GM23338 (cell line): ENCODE results near the gene SLC6A5. TPM values are rescaled to one million over a fixed set of nuclear protein-coding genes. Genes with fewer than 3 reads are reported as not detected.
A peak's percentile ranks its signal among the peaks of the same experiment; 100 is the strongest.

Source experiments
- ATAC-seq: fragments of 200-7000 bp; cut with Tn5 transposase; 3 replicates; pipeline ENCODE4 v1.9.1; 2020
- DNase-seq: peaks from one replicate; pipeline ENCODE4 v3.0.0-alpha.2; 2015; ENCODE audit warnings: low spot score
- H2AFZ ChIP-seq: fragments of 200-600 bp; sonication (generic); 2 replicates; pipeline ENCODE4 v1.8.0; 2016; ENCODE audit warnings: antibody characterized with exemption, mild to moderate bottlenecking, moderate library complexity
- H3F3A ChIP-seq: fragments of 200-600 bp; sonication (generic); replicated peaks from 2 replicates; pipeline ENCODE4 v1.8.0; 2017; ENCODE audit warnings: antibody characterized with exemption, mixed run types, low read depth
- H3K27ac ChIP-seq: fragments of 200-600 bp; sonication (generic); 2 replicates; pipeline ENCODE4 v1.6.1; 2016; ENCODE audit warnings: low read depth
- H3K27me3 ChIP-seq: fragments of 200-600 bp; sonication (generic); 2 replicates; pipeline ENCODE4 v1.8.0; 2016; ENCODE audit warnings: mild to moderate bottlenecking, mixed run types, moderate library complexity; ENCODE audit not compliant: insufficient read depth
- H3K36me3 ChIP-seq: fragments of 200-600 bp; sonication (generic); 2 replicates; pipeline ENCODE4 v1.8.0; 2016; ENCODE audit warnings: mild to moderate bottlenecking; ENCODE audit not compliant: insufficient read depth
- H3K4me1 ChIP-seq: fragments of 200-600 bp; sonication (generic); 2 replicates; pipeline ENCODE4 v1.8.0; 2016; ENCODE audit warnings: mild to moderate bottlenecking, moderate library complexity; ENCODE audit not compliant: insufficient read depth
- H3K4me2 ChIP-seq: fragments of 200-600 bp; sonication (generic); 2 replicates; pipeline ENCODE4 v1.7.1; 2017; ENCODE audit warnings: mixed run types
- H3K4me3 ChIP-seq: fragments of 200-600 bp; sonication (generic); 2 replicates; pipeline ENCODE4 v1.6.1; 2016; ENCODE audit warnings: mixed run types
- H3K79me2 ChIP-seq: fragments of 200-600 bp; sonication (generic); replicated peaks from 2 replicates; pipeline ENCODE4 v1.8.0; 2017; ENCODE audit warnings: mild to moderate bottlenecking; ENCODE audit not compliant: insufficient read depth
- H3K9me2 ChIP-seq: fragments of 200-600 bp; sonication (generic); 2 replicates; pipeline ENCODE4 v1.8.0; 2017; ENCODE audit not compliant: insufficient read depth
- H4K20me1 ChIP-seq: fragments of 200-600 bp; sonication (generic); replicated peaks from 2 replicates; pipeline ENCODE4 v1.8.0; 2017; ENCODE audit warnings: mild to moderate bottlenecking; ENCODE audit not compliant: insufficient read depth
- H3K27ac Mint-ChIP-seq: 2 replicates; pipeline ENCODE4 v1.8.0; 2020; ENCODE audit warnings: inconsistent platforms, mild to moderate bottlenecking, moderate library complexity, mixed read lengths
- H3K27me3 Mint-ChIP-seq: 3 replicates; pipeline ENCODE4 v1.8.0; 2022; ENCODE audit warnings: low read depth, mild to moderate bottlenecking, moderate library complexity, mixed read lengths, inconsistent platforms; ENCODE audit not compliant: insufficient read depth, poor library complexity
- H3K36me3 Mint-ChIP-seq: 3 replicates; pipeline ENCODE4 v1.8.0; 2021; ENCODE audit warnings: low read depth, mild to moderate bottlenecking, inconsistent platforms, moderate library complexity, mixed read lengths
- H3K4me1 Mint-ChIP-seq: 3 replicates; pipeline ENCODE4 v1.8.0; 2020; ENCODE audit warnings: mild to moderate bottlenecking, inconsistent platforms, mixed read lengths
- H3K4me3 Mint-ChIP-seq: 3 replicates; pipeline ENCODE4 v1.8.0; 2021; ENCODE audit warnings: moderate library complexity, mild to moderate bottlenecking, inconsistent platforms, mixed read lengths
- H3K9me3 Mint-ChIP-seq: 3 replicates; pipeline ENCODE4 v1.8.0; 2020; ENCODE audit warnings: moderate library complexity, mild to moderate bottlenecking, inconsistent platforms, mixed read lengths
- CREB1 ChIP-seq: fragments of 250-450 bp; sonication (Bioruptor Pico); IDR thresholded peaks from 2 replicates; pipeline ENCODE4 v1.5.0; 2020; ENCODE audit warnings: low read depth, mild to moderate bottlenecking, moderate library complexity
- EZH2 ChIP-seq: fragments of 200-600 bp; sonication (generic); IDR thresholded peaks from one replicate; pipeline ENCODE4 v1.8.0; 2017; ENCODE audit warnings: antibody characterized with exemption, mild to moderate bottlenecking, low read depth; ENCODE audit not compliant: unreplicated experiment
- EZH2phosphoT487 ChIP-seq: fragments of 200-600 bp; sonication (generic); IDR thresholded peaks from one replicate; pipeline ENCODE4 v1.8.1; 2018; ENCODE audit warnings: antibody characterized with exemption; ENCODE audit not compliant: unreplicated experiment
- JUNB ChIP-seq: IDR thresholded peaks from one replicate; pipeline ENCODE4 v1.6.1; 2016; ENCODE audit warnings: antibody characterized with exemption; ENCODE audit not compliant: unreplicated experiment
- NANOG ChIP-seq: IDR thresholded peaks from 2 replicates; pipeline ENCODE4 v1.6.1; 2016; ENCODE audit warnings: antibody characterized with exemption, borderline replicate concordance
- POLR2AphosphoS5 ChIP-seq: IDR thresholded peaks from 2 replicates; pipeline ENCODE4 v1.6.1; 2016; ENCODE audit warnings: antibody characterized with exemption, low read depth
- STAT1 ChIP-seq: IDR thresholded peaks from one replicate; pipeline ENCODE4 v1.6.1; 2016; ENCODE audit warnings: antibody characterized with exemption; ENCODE audit not compliant: unreplicated experiment
- ZNF114 ChIP-seq: fragments of 250-450 bp; sonication (Bioruptor Pico); IDR thresholded peaks from 2 replicates; pipeline ENCODE4 v1.5.0; 2020; ENCODE audit warnings: mild to moderate bottlenecking, moderate library complexity
- ZNF331 ChIP-seq: fragments of 250-450 bp; sonication (Bioruptor Pico); IDR thresholded peaks from 2 replicates; pipeline ENCODE4 v1.5.0; 2020; ENCODE audit warnings: low read depth, mild to moderate bottlenecking, moderate library complexity
- polyA plus RNA-seq: library from polyadenylated mRNA; unstranded; fragments of >200 nt; fragmentation: Nextera tagmentation; extraction: Ambion mirVana; gene quantifications from 2 replicates; pipeline ENCODE4 v1.2.1, GENCODE V29; 2016
- total RNA-seq: library from RNA; depleted of rRNA; stranded (reverse); fragments of >200 nt; shearing (Covaris generic); gene quantifications from 2 replicates; pipeline ENCODE4 v1.2.3, GENCODE V29; 2014
- TF ChIP-seq, protein P1 (sequence below): IDR thresholded peaks from 2 replicates; pipeline ENCODE4 v1.6.1; 2016; ENCODE audit warnings: antibody characterized with exemption
- TF ChIP-seq, protein P2 (sequence below): fragments of 250-450 bp; sonication (Bioruptor Pico); IDR thresholded peaks from 2 replicates; pipeline ENCODE4 v1.5.0; 2020; ENCODE audit warnings: mild to moderate bottlenecking, moderate library complexity
- TF ChIP-seq, protein P3 (sequence below), 2 experiments: fragments of 200-600 bp in 1 of 2; sonication (generic) in 1 of 2; conservative IDR thresholded peaks; 2 replicates each; pipeline versions ENCODE4 v1.5.1 to v1.6.1; 2016 to 2017; ENCODE audit warnings: antibody characterized with exemption in 2 of 2, low read depth in 2 of 2, mild to moderate bottlenecking in 2 of 2, moderate library complexity in 1 of 2
- TF ChIP-seq, protein P4 (sequence below): IDR thresholded peaks from one replicate; pipeline ENCODE4 v1.6.1; 2018; ENCODE audit warnings: antibody characterized with exemption; ENCODE audit not compliant: unreplicated experiment

The SLC6A5 gene
- total and polyA plus RNA-seq, 2 experiments from 2014 or later, result not detected

DNA sequence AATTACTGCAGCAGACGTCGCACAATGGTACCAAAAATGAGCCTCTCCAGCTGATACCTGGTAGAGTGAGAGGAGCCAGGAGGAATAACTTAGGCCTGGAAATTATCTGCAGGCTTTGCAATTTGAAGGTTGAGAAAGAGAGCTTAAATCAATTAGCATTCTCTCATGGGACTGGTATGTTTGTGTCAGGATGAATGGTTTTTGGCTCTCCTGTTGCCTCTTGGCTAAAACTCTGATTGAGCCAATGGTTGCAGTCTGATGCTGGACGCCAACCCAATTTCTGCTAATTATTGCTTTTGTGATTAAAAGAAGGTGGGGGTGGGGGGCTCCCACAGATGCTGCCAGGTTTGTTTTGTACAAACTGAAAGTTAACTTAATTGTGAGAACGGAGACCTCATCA, 57.5 kb downstream of the SLC6A5 start:
- H3K36me3 ChIP-seq, result no peaks in the 10 kb centered on the region
- peaks cover 20% of the 10 kb centered on the region for H3K4me1 Mint-ChIP-seq
- peak overlapping the region; percentile 19; the same call in 1 of the 2 replicates for H3K4me2 ChIP-seq
- TF ChIP-seq CREB1 (no peak), POLR2AphosphoS5 (no peak), EZH2 (no peak), ZNF331 (CRISPR knock-in tag) (no peak), NANOG (no peak), ZNF114 (CRISPR knock-in tag) (no peak), JUNB (no peak), EZH2phosphoT487 (no peak), STAT1 (no peak)
- TF ChIP-seq, protein P1, sequence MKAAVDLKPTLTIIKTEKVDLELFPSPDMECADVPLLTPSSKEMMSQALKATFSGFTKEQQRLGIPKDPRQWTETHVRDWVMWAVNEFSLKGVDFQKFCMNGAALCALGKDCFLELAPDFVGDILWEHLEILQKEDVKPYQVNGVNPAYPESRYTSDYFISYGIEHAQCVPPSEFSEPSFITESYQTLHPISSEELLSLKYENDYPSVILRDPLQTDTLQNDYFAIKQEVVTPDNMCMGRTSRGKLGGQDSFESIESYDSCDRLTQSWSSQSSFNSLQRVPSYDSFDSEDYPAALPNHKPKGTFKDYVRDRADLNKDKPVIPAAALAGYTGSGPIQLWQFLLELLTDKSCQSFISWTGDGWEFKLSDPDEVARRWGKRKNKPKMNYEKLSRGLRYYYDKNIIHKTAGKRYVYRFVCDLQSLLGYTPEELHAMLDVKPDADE, result no peak
- TF ChIP-seq, protein P2, sequence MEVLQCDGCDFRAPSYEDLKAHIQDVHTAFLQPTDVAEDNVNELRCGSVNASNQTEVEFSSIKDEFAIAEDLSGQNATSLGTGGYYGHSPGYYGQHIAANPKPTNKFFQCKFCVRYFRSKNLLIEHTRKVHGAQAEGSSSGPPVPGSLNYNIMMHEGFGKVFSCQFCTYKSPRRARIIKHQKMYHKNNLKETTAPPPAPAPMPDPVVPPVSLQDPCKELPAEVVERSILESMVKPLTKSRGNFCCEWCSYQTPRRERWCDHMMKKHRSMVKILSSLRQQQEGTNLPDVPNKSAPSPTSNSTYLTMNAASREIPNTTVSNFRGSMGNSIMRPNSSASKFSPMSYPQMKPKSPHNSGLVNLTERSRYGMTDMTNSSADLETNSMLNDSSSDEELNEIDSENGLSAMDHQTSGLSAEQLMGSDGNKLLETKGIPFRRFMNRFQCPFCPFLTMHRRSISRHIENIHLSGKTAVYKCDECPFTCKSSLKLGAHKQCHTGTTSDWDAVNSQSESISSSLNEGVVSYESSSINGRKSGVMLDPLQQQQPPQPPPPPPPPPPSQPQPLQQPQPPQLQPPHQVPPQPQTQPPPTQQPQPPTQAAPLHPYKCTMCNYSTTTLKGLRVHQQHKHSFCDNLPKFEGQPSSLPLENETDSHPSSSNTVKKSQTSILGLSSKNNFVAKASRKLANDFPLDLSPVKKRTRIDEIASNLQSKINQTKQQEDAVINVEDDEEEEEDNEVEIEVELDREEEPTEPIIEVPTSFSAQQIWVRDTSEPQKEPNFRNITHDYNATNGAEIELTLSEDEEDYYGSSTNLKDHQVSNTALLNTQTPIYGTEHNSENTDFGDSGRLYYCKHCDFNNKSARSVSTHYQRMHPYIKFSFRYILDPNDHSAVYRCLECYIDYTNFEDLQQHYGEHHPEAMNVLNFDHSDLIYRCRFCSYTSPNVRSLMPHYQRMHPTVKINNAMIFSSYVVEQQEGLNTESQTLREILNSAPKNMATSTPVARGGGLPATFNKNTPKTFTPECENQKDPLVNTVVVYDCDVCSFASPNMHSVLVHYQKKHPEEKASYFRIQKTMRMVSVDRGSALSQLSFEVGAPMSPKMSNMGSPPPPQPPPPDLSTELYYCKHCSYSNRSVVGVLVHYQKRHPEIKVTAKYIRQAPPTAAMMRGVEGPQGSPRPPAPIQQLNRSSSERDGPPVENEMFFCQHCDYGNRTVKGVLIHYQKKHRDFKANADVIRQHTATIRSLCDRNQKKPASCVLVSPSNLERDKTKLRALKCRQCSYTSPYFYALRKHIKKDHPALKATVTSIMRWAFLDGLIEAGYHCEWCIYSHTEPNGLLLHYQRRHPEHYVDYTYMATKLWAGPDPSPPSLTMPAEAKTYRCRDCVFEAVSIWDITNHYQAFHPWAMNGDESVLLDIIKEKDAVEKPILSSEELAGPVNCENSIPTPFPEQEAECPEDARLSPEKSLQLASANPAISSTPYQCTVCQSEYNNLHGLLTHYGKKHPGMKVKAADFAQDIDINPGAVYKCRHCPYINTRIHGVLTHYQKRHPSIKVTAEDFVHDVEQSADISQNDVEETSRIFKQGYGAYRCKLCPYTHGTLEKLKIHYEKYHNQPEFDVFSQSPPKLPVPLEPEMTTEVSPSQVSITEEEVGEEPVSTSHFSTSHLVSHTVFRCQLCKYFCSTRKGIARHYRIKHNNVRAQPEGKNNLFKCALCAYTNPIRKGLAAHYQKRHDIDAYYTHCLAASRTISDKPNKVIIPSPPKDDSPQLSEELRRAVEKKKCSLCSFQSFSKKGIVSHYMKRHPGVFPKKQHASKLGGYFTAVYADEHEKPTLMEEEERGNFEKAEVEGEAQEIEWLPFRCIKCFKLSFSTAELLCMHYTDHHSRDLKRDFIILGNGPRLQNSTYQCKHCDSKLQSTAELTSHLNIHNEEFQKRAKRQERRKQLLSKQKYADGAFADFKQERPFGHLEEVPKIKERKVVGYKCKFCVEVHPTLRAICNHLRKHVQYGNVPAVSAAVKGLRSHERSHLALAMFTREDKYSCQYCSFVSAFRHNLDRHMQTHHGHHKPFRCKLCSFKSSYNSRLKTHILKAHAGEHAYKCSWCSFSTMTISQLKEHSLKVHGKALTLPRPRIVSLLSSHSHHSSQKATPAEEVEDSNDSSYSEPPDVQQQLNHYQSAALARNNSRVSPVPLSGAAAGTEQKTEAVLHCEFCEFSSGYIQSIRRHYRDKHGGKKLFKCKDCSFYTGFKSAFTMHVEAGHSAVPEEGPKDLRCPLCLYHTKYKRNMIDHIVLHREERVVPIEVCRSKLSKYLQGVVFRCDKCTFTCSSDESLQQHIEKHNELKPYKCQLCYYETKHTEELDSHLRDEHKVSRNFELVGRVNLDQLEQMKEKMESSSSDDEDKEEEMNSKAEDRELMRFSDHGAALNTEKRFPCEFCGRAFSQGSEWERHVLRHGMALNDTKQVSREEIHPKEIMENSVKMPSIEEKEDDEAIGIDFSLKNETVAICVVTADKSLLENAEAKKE (CRISPR knock-in tag), result no peak
- TF ChIP-seq, protein P3, sequence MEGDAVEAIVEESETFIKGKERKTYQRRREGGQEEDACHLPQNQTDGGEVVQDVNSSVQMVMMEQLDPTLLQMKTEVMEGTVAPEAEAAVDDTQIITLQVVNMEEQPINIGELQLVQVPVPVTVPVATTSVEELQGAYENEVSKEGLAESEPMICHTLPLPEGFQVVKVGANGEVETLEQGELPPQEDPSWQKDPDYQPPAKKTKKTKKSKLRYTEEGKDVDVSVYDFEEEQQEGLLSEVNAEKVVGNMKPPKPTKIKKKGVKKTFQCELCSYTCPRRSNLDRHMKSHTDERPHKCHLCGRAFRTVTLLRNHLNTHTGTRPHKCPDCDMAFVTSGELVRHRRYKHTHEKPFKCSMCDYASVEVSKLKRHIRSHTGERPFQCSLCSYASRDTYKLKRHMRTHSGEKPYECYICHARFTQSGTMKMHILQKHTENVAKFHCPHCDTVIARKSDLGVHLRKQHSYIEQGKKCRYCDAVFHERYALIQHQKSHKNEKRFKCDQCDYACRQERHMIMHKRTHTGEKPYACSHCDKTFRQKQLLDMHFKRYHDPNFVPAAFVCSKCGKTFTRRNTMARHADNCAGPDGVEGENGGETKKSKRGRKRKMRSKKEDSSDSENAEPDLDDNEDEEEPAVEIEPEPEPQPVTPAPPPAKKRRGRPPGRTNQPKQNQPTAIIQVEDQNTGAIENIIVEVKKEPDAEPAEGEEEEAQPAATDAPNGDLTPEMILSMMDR (conservative IDR thresholded peaks at IDR 0.05; ENCODE audit: low read depth in 2 of 2), result no peak
- TF ChIP-seq, protein P4, sequence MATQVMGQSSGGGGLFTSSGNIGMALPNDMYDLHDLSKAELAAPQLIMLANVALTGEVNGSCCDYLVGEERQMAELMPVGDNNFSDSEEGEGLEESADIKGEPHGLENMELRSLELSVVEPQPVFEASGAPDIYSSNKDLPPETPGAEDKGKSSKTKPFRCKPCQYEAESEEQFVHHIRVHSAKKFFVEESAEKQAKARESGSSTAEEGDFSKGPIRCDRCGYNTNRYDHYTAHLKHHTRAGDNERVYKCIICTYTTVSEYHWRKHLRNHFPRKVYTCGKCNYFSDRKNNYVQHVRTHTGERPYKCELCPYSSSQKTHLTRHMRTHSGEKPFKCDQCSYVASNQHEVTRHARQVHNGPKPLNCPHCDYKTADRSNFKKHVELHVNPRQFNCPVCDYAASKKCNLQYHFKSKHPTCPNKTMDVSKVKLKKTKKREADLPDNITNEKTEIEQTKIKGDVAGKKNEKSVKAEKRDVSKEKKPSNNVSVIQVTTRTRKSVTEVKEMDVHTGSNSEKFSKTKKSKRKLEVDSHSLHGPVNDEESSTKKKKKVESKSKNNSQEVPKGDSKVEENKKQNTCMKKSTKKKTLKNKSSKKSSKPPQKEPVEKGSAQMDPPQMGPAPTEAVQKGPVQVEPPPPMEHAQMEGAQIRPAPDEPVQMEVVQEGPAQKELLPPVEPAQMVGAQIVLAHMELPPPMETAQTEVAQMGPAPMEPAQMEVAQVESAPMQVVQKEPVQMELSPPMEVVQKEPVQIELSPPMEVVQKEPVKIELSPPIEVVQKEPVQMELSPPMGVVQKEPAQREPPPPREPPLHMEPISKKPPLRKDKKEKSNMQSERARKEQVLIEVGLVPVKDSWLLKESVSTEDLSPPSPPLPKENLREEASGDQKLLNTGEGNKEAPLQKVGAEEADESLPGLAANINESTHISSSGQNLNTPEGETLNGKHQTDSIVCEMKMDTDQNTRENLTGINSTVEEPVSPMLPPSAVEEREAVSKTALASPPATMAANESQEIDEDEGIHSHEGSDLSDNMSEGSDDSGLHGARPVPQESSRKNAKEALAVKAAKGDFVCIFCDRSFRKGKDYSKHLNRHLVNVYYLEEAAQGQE, result no peak
- no peaks in the 10 kb centered on the region for H3K9me3 Mint-ChIP-seq
- peaks cover 4% of the 10 kb centered on the region for H3K27me3 Mint-ChIP-seq
- H3K27ac Mint-ChIP-seq, result no peak overlapping the region
- no peaks in the 10 kb centered on the region for H3F3A ChIP-seq
- ATAC-seq, result no peak
- no peaks in the 10 kb centered on the region for H3K9me2 ChIP-seq
- no peak overlapping the region for H3K4me3 Mint-ChIP-seq
- H3K4me1 ChIP-seq, result peaks cover 15% of the 10 kb centered on the region
- no peaks in the 10 kb centered on the region for H3K79me2 ChIP-seq
- no peaks in the 10 kb centered on the region for H3K36me3 Mint-ChIP-seq
- no peaks in the 10 kb centered on the region for H4K20me1 ChIP-seq
- no peak overlapping the region for H3K4me3 ChIP-seq
- H3K27ac ChIP-seq, result no peak overlapping the region
- DNase-seq, result no peak
- H2AFZ ChIP-seq, result peak overlapping the region; percentile 60; the same call in 1 of the 2 replicates
- H3K27me3 ChIP-seq, result no peaks in the 10 kb centered on the region
